Naive thymus-derived CD4-positive, alpha-beta T cell (primary cell): ENCODE data around the gene CD247. TPM values are rescaled to one million over a fixed set of nuclear protein-coding genes. Genes with fewer than 3 reads are reported as not detected.
"Not testable (repeated sequence)": the region's sequence is repeated elsewhere in the genome, so short reads cannot be mapped to it uniquely, and the experiment has no call there.

Source experiments
- ATAC-seq: fragments of 150-1000 bp; cut with Tn5 transposase; 2 replicates; pipeline ENCODE4 v1.10.0; 2021; ENCODE audit warnings: mild to moderate bottlenecking, moderate library complexity
- CTCF ChIA-PET: fragments of 350-600 bp; sonication (Branson Sonifier 250); formaldehyde crosslinking; loops from one replicate; lab custom pipeline; 2021; ENCODE audit warnings: antibody characterized with exemption; lab: Charles Lee
- POLR2A ChIA-PET: fragments of 350-600 bp; sonication (Branson Sonifier 250); formaldehyde crosslinking; loops from one replicate; lab custom pipeline; 2021; ENCODE audit warnings: antibody characterized with exemption, inconsistent platforms; lab: Charles Lee
- DNase-seq, 9 donors: peaks; one replicate each; pipeline versions ENCODE4 v3.0.0 to v3.0.0-alpha.2; 2020 to 2022; ENCODE audit warnings: mixed read lengths in 1 of 9
- H3K27ac ChIP-seq: one replicate; pipeline ENCODE4 v1.7.0; 2013; ENCODE audit warnings: mild to moderate bottlenecking, low read depth, low read length, moderate library complexity
- H3K27me3 ChIP-seq, 2 donors: one replicate each; pipeline ENCODE4 v1.7.0; 2013; ENCODE audit warnings: low read length in 2 of 2, mild to moderate bottlenecking in 2 of 2, moderate library complexity in 2 of 2; ENCODE audit not compliant: control insufficient read depth in 2 of 2, insufficient read depth in 2 of 2
- H3K36me3 ChIP-seq, 3 experiments: 1 replicate in 2 of 3; 2 replicates in 1 of 3; pipeline ENCODE4 v1.7.0; 2013; ENCODE audit warnings: low read length in 3 of 3, mild to moderate bottlenecking in 3 of 3, moderate library complexity in 1 of 3; ENCODE audit not compliant: insufficient read depth in 3 of 3, control insufficient read depth in 2 of 3
- H3K4me1 ChIP-seq, 2 donors: one replicate each; pipeline ENCODE4 v1.7.0; 2013; ENCODE audit warnings: low read length in 2 of 2, mild to moderate bottlenecking in 2 of 2, moderate library complexity in 1 of 2; ENCODE audit not compliant: control insufficient read depth in 2 of 2, insufficient read depth in 2 of 2
- H3K4me3 ChIP-seq: 2 replicates; pipeline ENCODE4 v1.7.0; 2013; ENCODE audit warnings: mild to moderate bottlenecking, low read length
- H3K9me3 ChIP-seq, 3 experiments: 1 replicate in 2 of 3; 2 replicates in 1 of 3; pipeline ENCODE4 v1.7.0; 2013; ENCODE audit warnings: low read length in 3 of 3; ENCODE audit not compliant: control insufficient read depth in 2 of 3
- H3K27ac Mint-ChIP-seq, 9 donors: one replicate each; pipeline ENCODE4 v1.8.0; 2020 to 2022; ENCODE audit warnings: mixed read lengths in 9 of 9, mild to moderate bottlenecking in 8 of 9, moderate library complexity in 5 of 9, inconsistent platforms in 2 of 9
- H3K27me3 Mint-ChIP-seq, 5 donors: one replicate each; pipeline ENCODE4 v1.8.0; 2021 to 2022; ENCODE audit warnings: mixed read lengths in 5 of 5, mild to moderate bottlenecking in 1 of 5
- H3K36me3 Mint-ChIP-seq, 5 donors: one replicate each; pipeline ENCODE4 v1.8.0; 2020 to 2022; ENCODE audit warnings: mixed read lengths in 5 of 5, mild to moderate bottlenecking in 3 of 5, inconsistent platforms in 1 of 5
- H3K4me1 Mint-ChIP-seq, 7 donors: one replicate each; pipeline ENCODE4 v1.8.0; 2020 to 2022; ENCODE audit warnings: mixed read lengths in 7 of 7, mild to moderate bottlenecking in 3 of 7, inconsistent platforms in 1 of 7
- H3K4me3 Mint-ChIP-seq, 10 donors: one replicate each; pipeline ENCODE4 v1.8.0; 2020 to 2022; ENCODE audit warnings: mild to moderate bottlenecking in 10 of 10, mixed read lengths in 10 of 10, moderate library complexity in 6 of 10, inconsistent platforms in 2 of 10
- H3K9me3 Mint-ChIP-seq, 11 donors: one replicate each; pipeline ENCODE4 v1.8.0; 2020 to 2022; ENCODE audit warnings: mixed read lengths in 11 of 11, mild to moderate bottlenecking in 4 of 11, inconsistent platforms in 1 of 11, moderate library complexity in 1 of 11
- intact Hi-C, 2 donors: fragments of 100-400 bp; cut with micrococcal nuclease; formaldehyde crosslinking; loops; one replicate each; pipeline ENCODE4 v1.15.1; 2023
- polyA plus RNA-seq, 2 donors: library from polyadenylated mRNA; unstranded; fragments of 300-500 nt; fragmentation: Illumina TruSeq; gene quantifications; one replicate each; pipeline ENCODE4 v1.2.3, GENCODE V29; 2021
- total RNA-seq, 6 experiments: library from RNA in 5 of 6; stranded (reverse) in 5 of 6; gene quantifications; 1 replicate in 5 of 6; 2 replicates in 1 of 6; pipeline ENCODE4 v1.2.3 and lab custom pipeline; 2021 to 2026

Gene CD247
- total and polyA plus RNA-seq, 7 experiments from 2014 or later, result 246 to 476 (median 352) TPM

- Mint-ChIP-seq H3K27ac (no peak overlapping the region), H3K4me3 (no peak overlapping the region), H3K27me3 (peaks cover 0 to 3% (median 0%) of the 10 kb centered on the region in 5 donors), H3K36me3 (no peaks in the 10 kb centered on the region), H3K4me1 (peaks cover 0 to 7% (median 0%) of the 10 kb centered on the region in 7 donors), H3K9me3 (peaks cover 0 to 2% (median 0%) of the 10 kb centered on the region in 11 donors)
- no peak overlapping the region for H3K4me3 ChIP-seq
- CTCF ChIA-PET, result no interaction called here
- POLR2A ChIA-PET, result interaction anchor here (1.4 kb wide), 1 partner anchor 9 kb away, joined by 3 read pairs; the partner anchor contains the start of gene CREG1
- H3K9me3 ChIP-seq, result no peaks in the 10 kb centered on the region
- H3K27me3 ChIP-seq, result no peaks in the 10 kb centered on the region
- H3K36me3 ChIP-seq, result no peaks in the 10 kb centered on the region
- no peak overlapping the region for H3K27ac ChIP-seq
- intact Hi-C loops, result no loop called here
- H3K4me1 ChIP-seq, result no peaks in the 10 kb centered on the region
- DNase-seq (no peak), ATAC-seq (no peak)
These were observed 44.4 kb upstream of the CD247 start for GRCh38 chr1:167562702-167563101.

- no peak for DNase-seq
- intact Hi-C loops, result no loop called here
- Histone ChIP-seq H3K36me3 (no peaks in the 10 kb centered on the region), H3K4me1 (no peaks in the 10 kb centered on the region), H3K27me3 (no peaks in the 10 kb centered on the region), H3K27ac (no peak overlapping the region), H3K9me3 (no peaks in the 10 kb centered on the region), H3K4me3 (no peak overlapping the region)
- Mint-ChIP-seq H3K4me1 (peaks cover 0 to 7% (median 0%) of the 10 kb centered on the region in 7 donors), H3K4me3 (no peak overlapping the region), H3K9me3 (peaks cover 0 to 2% (median 0%) of the 10 kb centered on the region in 11 donors), H3K27me3 (peaks cover 0 to 5% (median 0%) of the 10 kb centered on the region in 5 donors), H3K27ac (no peak overlapping the region), H3K36me3 (no peaks in the 10 kb centered on the region)
- ATAC-seq, result no peak
- ChIA-PET POLR2A (no interaction called here), CTCF (interaction anchor here (1.2 kb wide), 1 partner anchor 294 kb away, joined by 4 read pairs; no protein-coding TSS in a partner anchor)
These were observed 43.4 kb upstream of the CD247 start for GRCh38 chr1:167561753-167562152.

- ATAC-seq, result peak; percentile 38
- Mint-ChIP-seq H3K4me1 (peaks cover 19 to 40% (median 28%) of the 10 kb centered on the region in 7 donors), H3K27me3 (peaks cover 0 to 6% (median 0%) of the 10 kb centered on the region in 5 donors), H3K27ac (no peak overlapping the region), H3K4me3 (peak overlapping the region in 4 of 10 donors; percentile 30 to 39 (median 32)), H3K36me3 (no peaks in the 10 kb centered on the region), H3K9me3 (peaks cover 0 to 3% (median 0%) of the 10 kb centered on the region in 11 donors)
- ChIA-PET POLR2A (interaction anchor here (0.7 to 1.3 kb wide), 3 partner anchors 35 to 334 kb away, joined by 3 to 6 read pairs (median 5); no protein-coding TSS in a partner anchor), CTCF (interaction anchor here (0.6 to 3.4 kb wide), 10 partner anchors 38 to 1552 kb away, joined by 3 to 15 read pairs (median 4); partner anchors contain the start of genes CD247 and POU2F1)
- peak; percentile 40 to 75 (median 69) for DNase-seq
- Histone ChIP-seq H3K9me3 (no peaks in the 10 kb centered on the region), H3K27ac (no peak overlapping the region), H3K4me1 (peaks cover 19% of the 10 kb centered on the region in 2 donors), H3K27me3 (no peaks in the 10 kb centered on the region), H3K4me3 (no peak overlapping the region), H3K36me3 (peaks cover 0 to 3% (median 0%) of the 10 kb centered on the region in 3 experiments)
- intact Hi-C loops, result loop anchor here (1.0 to 10.0 kb wide), 11 partner anchors 14 to 581 kb away; partner anchors contain the start of genes ILDR2 (in 1 of the 2) and POU2F1 (in 1 of the 2)
These were observed 37.8 kb upstream of the CD247 start for GRCh38 chr1:167555971-167556714.

GRCh38 chr1:167555072-167555471, 36.7 kb upstream of the CD247 start:
- intact Hi-C loops, result loop anchor here (2.0 to 10.0 kb wide), 3 partner anchors 14 to 580 kb away; partner anchors contain the start of gene ILDR2 (in 1 of the 2)
- not testable (repeated sequence) for H3K9me3 Mint-ChIP-seq, H3K27me3 ChIP-seq, DNase-seq, H3K36me3 Mint-ChIP-seq, H3K9me3 ChIP-seq, H3K27ac ChIP-seq, H3K4me3 ChIP-seq, ATAC-seq, H3K36me3 ChIP-seq, H3K27me3 Mint-ChIP-seq
- H3K27ac Mint-ChIP-seq, result peak overlapping the region in 2 of 9 donors; percentile 8 to 76
- CTCF ChIA-PET, result interaction anchor here (0.7 to 3.4 kb wide), 7 partner anchors 14 to 291 kb away, joined by 3 to 15 read pairs (median 5); partner anchors contain the start of gene CD247
- peak overlapping the region in 7 of 10 donors; percentile 20 to 60 (median 36) for H3K4me3 Mint-ChIP-seq
- peaks cover 29 to 51% (median 39%) of the 10 kb centered on the region in 7 donors for H3K4me1 Mint-ChIP-seq
- POLR2A ChIA-PET, result interaction anchor here (0.8 kb wide), 1 partner anchor 46 kb away, joined by 3 read pairs; no protein-coding TSS in a partner anchor
- peaks cover 19% of the 10 kb centered on the region in 2 donors for H3K4me1 ChIP-seq

GRCh38 chr1:167554028-167554779, 35.9 kb upstream of the CD247 start:
- H3K27ac ChIP-seq, result peak overlapping the region; percentile 72
- intact Hi-C loops, result loop anchor here (2.0 to 10.0 kb wide), 4 partner anchors 13 to 642 kb away; partner anchors contain the start of genes DCAF6 (in 1 of the 2), ILDR2 (in 1 of the 2) and MPC2 (in 1 of the 2)
- Mint-ChIP-seq H3K36me3 (no peaks in the 10 kb centered on the region), H3K27ac (peak overlapping the region in 8 of 9 donors; percentile 41 to 88 (median 78)), H3K27me3 (peaks cover 0 to 4% (median 0%) of the 10 kb centered on the region in 5 donors), H3K4me3 (peak overlapping the region; percentile 85 to 97 (median 92)), H3K4me1 (peaks cover 30 to 52% (median 40%) of the 10 kb centered on the region in 7 donors), H3K9me3 (peaks cover 0 to 2% (median 0%) of the 10 kb centered on the region in 11 donors)
- ChIA-PET CTCF (interaction anchor here (0.9 to 2.7 kb wide), 11 partner anchors 10 to 334 kb away, joined by 3 to 12 read pairs (median 5); partner anchors contain the start of gene POU2F1), POLR2A (interaction anchor here (0.5 to 2.4 kb wide), 24 partner anchors 9 to 1785 kb away, joined by 3 to 20 read pairs (median 3); partner anchors contain the start of genes CD247, POU2F1 and TMCO1)
- no peaks in the 10 kb centered on the region for H3K27me3 ChIP-seq
- H3K9me3 ChIP-seq, result no peaks in the 10 kb centered on the region
- DNase-seq (no peak), ATAC-seq (peak; percentile 23)
- H3K36me3 ChIP-seq, result peaks cover 0 to 3% (median 0%) of the 10 kb centered on the region in 3 experiments
- peak overlapping the region; percentile 71 for H3K4me3 ChIP-seq
- H3K4me1 ChIP-seq, result peaks cover 19% of the 10 kb centered on the region in 2 donors
